Measurements from ENCODE around the gene HOXC13.

GRCh38 chr12:53975479-53976152 lies 37.0 kb downstream of the HOXC13 start:
- TF ChIP-seq CTCF (IDR thresholded peaks at IDR 0.05) (no peak), SIN3A (IDR thresholded peaks at IDR 0.05; ENCODE audit: borderline replicate concordance, insufficient read depth, low read depth, low read length) (no peak), REST (IDR thresholded peaks at IDR 0.05; ENCODE audit: insufficient read depth in 1 of 2, low read depth in 2 of 2, low read length in 1 of 2) (no peak)

All from Panc1 (cell line).